ENCODE results near the gene PRR23B.

Gene PRR23B

DNA sequence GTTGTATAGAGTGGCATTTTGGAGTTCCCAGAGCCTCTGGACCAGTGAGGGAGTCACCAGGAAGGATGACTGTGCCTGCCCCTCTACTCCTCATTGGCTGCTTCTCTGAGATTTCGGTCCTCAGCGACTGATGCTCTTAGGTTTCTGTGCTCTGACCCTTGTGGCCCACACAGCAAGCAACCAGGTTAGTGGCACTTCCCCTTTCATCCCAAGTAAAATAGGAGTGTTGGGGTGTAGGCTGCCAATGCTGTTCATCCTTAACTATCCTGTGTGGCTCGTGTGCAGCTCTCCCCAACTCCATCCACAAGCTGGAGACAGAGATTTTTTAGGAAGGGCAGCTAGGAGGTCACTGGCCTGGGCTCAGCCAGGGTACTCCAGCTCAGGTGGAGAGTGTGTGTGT, 35.9 kb downstream of the PRR23B start:
- Histone ChIP-seq H3K79me1 (ENCODE audit: low read depth, low read length) (no peaks in the 10 kb centered on the region), H2BK120ac (ENCODE audit: low read depth, low read length) (no peak overlapping the region), H3K18ac (ENCODE audit: low read length) (no peak overlapping the region), H3K27ac (replicated peaks; ENCODE audit: low read length) (no peak overlapping the region), H3K4me2 (ENCODE audit: insufficient read depth, low read length, poor library complexity, severe bottlenecking) (no peak overlapping the region), H3K14ac (ENCODE audit: low read length) (no peak overlapping the region), H2BK15ac (ENCODE audit: low read length) (no peak overlapping the region), H3K4me3 (ENCODE audit: low read length in 2 of 2) (no peak overlapping the region), H3K9ac (ENCODE audit: low read depth, low read length, poor library complexity) (no peak overlapping the region), H2BK12ac (ENCODE audit: low read length) (no peak overlapping the region), H2AK5ac (ENCODE audit: low read depth, low read length) (no peak overlapping the region), H2BK5ac (ENCODE audit: low read length) (no peak overlapping the region), H3K4me1 (ENCODE audit: control insufficient read depth in 2 of 2, insufficient read depth in 1 of 2, low read depth in 1 of 2, low read length in 2 of 2) (peaks cover 0 to 5% of the 10 kb centered on the region in 2 donors), H3K36me3 (replicated peaks in 1 of 2; ENCODE audit: control insufficient read depth in 2 of 2, insufficient read depth in 2 of 2, low read length in 2 of 2) (no peaks in the 10 kb centered on the region), H3K27me3 (ENCODE audit: control insufficient read depth in 3 of 3, insufficient read depth in 3 of 3, low read depth in 1 of 3, low read length in 3 of 3) (peaks cover 0 to 10% (median 0%) of the 10 kb centered on the region in 3 experiments), H4K8ac (ENCODE audit: low read depth, low read length) (no peak overlapping the region), H3K4ac (ENCODE audit: low read length) (no peak overlapping the region), H2AFZ (ENCODE audit: low read length) (no peak overlapping the region), H3K23ac (ENCODE audit: low read depth, low read length, poor library complexity) (no peak overlapping the region), H3K9me3 (replicated peaks in 1 of 2; ENCODE audit: control insufficient read depth in 2 of 2, insufficient read depth in 1 of 2, low read depth in 1 of 2, low read length in 2 of 2) (no peaks in the 10 kb centered on the region), H4K91ac (ENCODE audit: low read depth, low read length, poor library complexity) (no peak overlapping the region)
- WGBS, 2 donors (ENCODE audit: extremely low coverage in 2 of 2, insufficient read length in 2 of 2, insufficient replicate concordance in 1 of 2) = no CpG with 5 or more reads among the region's 3 CpGs
- DNase-seq (ENCODE audit: low spot score) = no peak

DNA sequence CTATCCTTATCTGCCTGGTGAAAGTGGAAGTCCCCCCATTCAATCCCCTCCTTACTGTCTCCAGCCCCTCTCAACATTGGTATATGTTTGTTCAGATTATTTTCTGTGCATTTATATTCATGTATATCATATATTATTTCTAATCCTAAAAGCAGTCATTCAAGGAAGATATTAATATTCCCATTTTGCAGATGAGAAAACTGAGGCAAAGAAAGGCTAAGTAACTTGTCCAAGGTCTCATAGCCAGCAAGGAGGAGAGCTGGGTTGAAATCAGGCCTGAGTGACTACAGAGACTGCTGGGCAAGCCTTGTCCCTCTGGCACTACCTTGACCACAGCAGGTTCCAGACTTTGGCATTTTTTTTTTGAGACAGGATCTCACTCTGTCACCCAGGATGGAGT, 44.7 kb downstream of the PRR23B start:
- no peak overlapping the region for H3K4me3 ChIP-seq (ENCODE audit: low read length in 2 of 2)
- H3K27ac ChIP-seq (replicated peaks; ENCODE audit: low read length) = no peak overlapping the region
- no peak overlapping the region for H2AK5ac ChIP-seq (ENCODE audit: low read depth, low read length)
- no peaks in the 10 kb centered on the region for H3K27me3 ChIP-seq (ENCODE audit: control insufficient read depth in 3 of 3, insufficient read depth in 3 of 3, low read depth in 1 of 3, low read length in 3 of 3)
- H3K4me1 ChIP-seq (ENCODE audit: control insufficient read depth in 2 of 2, insufficient read depth in 1 of 2, low read depth in 1 of 2, low read length in 2 of 2) = peaks cover 0 to 5% of the 10 kb centered on the region in 2 donors
- no peak overlapping the region for H2AFZ ChIP-seq (ENCODE audit: low read length)
- no peak overlapping the region for H3K18ac ChIP-seq (ENCODE audit: low read length)
- no peak overlapping the region for H2BK15ac ChIP-seq (ENCODE audit: low read length)
- no peaks in the 10 kb centered on the region for H3K9me3 ChIP-seq (replicated peaks in 1 of 2; ENCODE audit: control insufficient read depth in 2 of 2, insufficient read depth in 1 of 2, low read depth in 1 of 2, low read length in 2 of 2)
- H2BK12ac ChIP-seq (ENCODE audit: low read length) = no peak overlapping the region
- no peak overlapping the region for H4K8ac ChIP-seq (ENCODE audit: low read depth, low read length)
- no peaks in the 10 kb centered on the region for H3K79me1 ChIP-seq (ENCODE audit: low read depth, low read length)
- H3K9ac ChIP-seq (ENCODE audit: low read depth, low read length, poor library complexity) = no peak overlapping the region
- no peak overlapping the region for H2BK5ac ChIP-seq (ENCODE audit: low read length)
- no peaks in the 10 kb centered on the region for H3K36me3 ChIP-seq (replicated peaks in 1 of 2; ENCODE audit: control insufficient read depth in 2 of 2, insufficient read depth in 2 of 2, low read length in 2 of 2)
- no peak overlapping the region for H3K4ac ChIP-seq (ENCODE audit: low read length)
- DNase-seq (ENCODE audit: low spot score) = no peak
- H3K14ac ChIP-seq (ENCODE audit: low read length) = no peak overlapping the region
- no peak overlapping the region for H4K91ac ChIP-seq (ENCODE audit: low read depth, low read length, poor library complexity)
- H2BK120ac ChIP-seq (ENCODE audit: low read depth, low read length) = no peak overlapping the region
- H3K4me2 ChIP-seq (ENCODE audit: insufficient read depth, low read length, poor library complexity, severe bottlenecking) = no peak overlapping the region
- no peak overlapping the region for H3K23ac ChIP-seq (ENCODE audit: low read depth, low read length, poor library complexity)

DNA sequence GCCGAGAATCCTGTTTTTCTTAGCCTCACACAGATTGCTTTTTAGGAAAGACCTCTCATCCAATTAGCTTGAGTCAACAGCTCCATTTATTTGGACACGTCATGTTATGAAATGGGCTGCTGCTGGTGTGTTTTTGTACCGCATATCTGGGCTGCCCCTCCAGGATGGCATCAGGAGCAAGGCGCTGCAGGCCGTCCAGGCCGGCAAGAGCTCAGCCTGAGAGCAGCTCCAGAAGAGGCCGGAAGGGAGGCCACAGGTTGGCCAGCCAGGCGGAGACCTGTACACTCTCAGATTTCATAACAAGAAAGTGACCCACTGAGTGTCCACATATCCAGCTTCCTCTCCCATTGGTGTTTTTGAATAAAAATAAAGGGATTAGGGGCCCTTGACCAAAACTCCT, 45.4 kb downstream of the PRR23B start:
- no peak overlapping the region for H3K27ac ChIP-seq (replicated peaks; ENCODE audit: low read length)
- no peak for DNase-seq (ENCODE audit: low spot score)
- no peak overlapping the region for H3K4ac ChIP-seq (ENCODE audit: low read length)
- H3K27me3 ChIP-seq (ENCODE audit: control insufficient read depth in 3 of 3, insufficient read depth in 3 of 3, low read depth in 1 of 3, low read length in 3 of 3) = no peaks in the 10 kb centered on the region
- H3K9me3 ChIP-seq (replicated peaks in 1 of 2; ENCODE audit: control insufficient read depth in 2 of 2, insufficient read depth in 1 of 2, low read depth in 1 of 2, low read length in 2 of 2) = no peaks in the 10 kb centered on the region
- H3K36me3 ChIP-seq (replicated peaks in 1 of 2; ENCODE audit: control insufficient read depth in 2 of 2, insufficient read depth in 2 of 2, low read length in 2 of 2) = no peaks in the 10 kb centered on the region
- H3K18ac ChIP-seq (ENCODE audit: low read length) = no peak overlapping the region
- H3K4me1 ChIP-seq (ENCODE audit: control insufficient read depth in 2 of 2, insufficient read depth in 1 of 2, low read depth in 1 of 2, low read length in 2 of 2) = peaks cover 0 to 5% of the 10 kb centered on the region in 2 donors
- no peak overlapping the region for H3K4me3 ChIP-seq (ENCODE audit: low read length in 2 of 2)
- H3K4me2 ChIP-seq (ENCODE audit: insufficient read depth, low read length, poor library complexity, severe bottlenecking) = no peak overlapping the region
- no peaks in the 10 kb centered on the region for H3K79me1 ChIP-seq (ENCODE audit: low read depth, low read length)
- no peak overlapping the region for H3K23ac ChIP-seq (ENCODE audit: low read depth, low read length, poor library complexity)
- no CpG with 5 or more reads among the region's 8 CpGs for WGBS, 2 donors (ENCODE audit: extremely low coverage in 2 of 2, insufficient read length in 2 of 2, insufficient replicate concordance in 1 of 2)
- no peak overlapping the region for H2BK15ac ChIP-seq (ENCODE audit: low read length)
- H2BK120ac ChIP-seq (ENCODE audit: low read depth, low read length) = no peak overlapping the region
- no peak overlapping the region for H2AFZ ChIP-seq (ENCODE audit: low read length)
- no peak overlapping the region for H3K14ac ChIP-seq (ENCODE audit: low read length)
- no peak overlapping the region for H2AK5ac ChIP-seq (ENCODE audit: low read depth, low read length)
- H4K91ac ChIP-seq (ENCODE audit: low read depth, low read length, poor library complexity) = no peak overlapping the region
- no peak overlapping the region for H4K8ac ChIP-seq (ENCODE audit: low read depth, low read length)
- no peak overlapping the region for H2BK5ac ChIP-seq (ENCODE audit: low read length)
- H3K9ac ChIP-seq (ENCODE audit: low read depth, low read length, poor library complexity) = no peak overlapping the region
- H2BK12ac ChIP-seq (ENCODE audit: low read length) = no peak overlapping the region

DNA sequence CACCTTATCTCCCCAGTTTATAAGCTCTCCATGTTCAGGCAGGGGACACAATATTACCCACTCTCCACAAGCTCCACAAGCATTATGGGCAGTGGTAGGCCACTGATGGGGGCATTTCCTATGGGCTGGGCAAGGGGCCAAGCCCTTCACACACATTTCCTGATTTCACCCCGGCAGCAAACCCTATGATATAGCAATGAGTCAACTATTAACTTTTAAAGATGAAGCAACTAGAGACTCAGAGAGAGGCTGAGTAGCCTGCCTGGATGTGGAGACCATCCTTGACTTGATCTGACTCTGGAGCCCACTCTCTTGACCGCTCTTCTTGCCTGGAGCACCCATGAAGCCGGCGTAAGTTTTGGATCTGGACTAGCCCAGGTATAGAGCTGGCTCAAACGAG, 46.3 kb downstream of the PRR23B start:
- H3K4me1 ChIP-seq (ENCODE audit: control insufficient read depth in 2 of 2, insufficient read depth in 1 of 2, low read depth in 1 of 2, low read length in 2 of 2) = peaks cover 0 to 5% of the 10 kb centered on the region in 2 donors
- H2BK15ac ChIP-seq (ENCODE audit: low read length) = no peak overlapping the region
- DNase-seq (ENCODE audit: low spot score) = no peak
- H3K4me2 ChIP-seq (ENCODE audit: insufficient read depth, low read length, poor library complexity, severe bottlenecking) = no peak overlapping the region
- H4K8ac ChIP-seq (ENCODE audit: low read depth, low read length) = no peak overlapping the region
- H2BK5ac ChIP-seq (ENCODE audit: low read length) = no peak overlapping the region
- no peak overlapping the region for H3K14ac ChIP-seq (ENCODE audit: low read length)
- no peak overlapping the region for H3K9ac ChIP-seq (ENCODE audit: low read depth, low read length, poor library complexity)
- no peak overlapping the region for H3K4ac ChIP-seq (ENCODE audit: low read length)
- no peaks in the 10 kb centered on the region for H3K79me1 ChIP-seq (ENCODE audit: low read depth, low read length)
- H3K9me3 ChIP-seq (replicated peaks in 1 of 2; ENCODE audit: control insufficient read depth in 2 of 2, insufficient read depth in 1 of 2, low read depth in 1 of 2, low read length in 2 of 2) = no peaks in the 10 kb centered on the region
- no peak overlapping the region for H2BK120ac ChIP-seq (ENCODE audit: low read depth, low read length)
- H3K18ac ChIP-seq (ENCODE audit: low read length) = no peak overlapping the region
- H3K4me3 ChIP-seq (ENCODE audit: low read length in 2 of 2) = no peak overlapping the region
- no peak overlapping the region for H2AFZ ChIP-seq (ENCODE audit: low read length)
- WGBS, 2 donors (ENCODE audit: extremely low coverage in 2 of 2, insufficient read length in 2 of 2, insufficient replicate concordance in 1 of 2) = no CpG with 5 or more reads among the region's 5 CpGs
- no peaks in the 10 kb centered on the region for H3K36me3 ChIP-seq (replicated peaks in 1 of 2; ENCODE audit: control insufficient read depth in 2 of 2, insufficient read depth in 2 of 2, low read length in 2 of 2)
- no peak overlapping the region for H3K27ac ChIP-seq (replicated peaks; ENCODE audit: low read length)
- H3K27me3 ChIP-seq (ENCODE audit: control insufficient read depth in 3 of 3, insufficient read depth in 3 of 3, low read depth in 1 of 3, low read length in 3 of 3) = no peaks in the 10 kb centered on the region
- no peak overlapping the region for H3K23ac ChIP-seq (ENCODE audit: low read depth, low read length, poor library complexity)
- H4K91ac ChIP-seq (ENCODE audit: low read depth, low read length, poor library complexity) = no peak overlapping the region
- no peak overlapping the region for H2AK5ac ChIP-seq (ENCODE audit: low read depth, low read length)
- H2BK12ac ChIP-seq (ENCODE audit: low read length) = no peak overlapping the region

Data from neuronal stem cell (in vitro differentiated cells).